Fibroblast of lung (primary cell): ENCODE results near the gene EPHB2. TPM values are rescaled to one million over a fixed set of nuclear protein-coding genes. Genes with fewer than 3 reads are reported as not detected.

Experiments
- DNase-seq, 2 donors: peaks; one replicate each; pipeline versions ENCODE4 v3.0.0 to v3.0.0-alpha.2; 2010; ENCODE audit warnings: low read depth in 2 of 2
- H2AFZ ChIP-seq: 2 replicates; pipeline ENCODE4 v1.5.1; 2012; ENCODE audit warnings: low read length, control low read depth, inconsistent platforms
- H3K27ac ChIP-seq: 2 replicates; pipeline ENCODE4 v1.5.1; 2011; ENCODE audit warnings: low read length, control low read depth; ENCODE audit not compliant: insufficient read depth
- H3K27me3 ChIP-seq: 2 replicates; pipeline ENCODE4 v1.5.1; 2011; ENCODE audit warnings: mild to moderate bottlenecking, low read length; ENCODE audit not compliant: control insufficient read depth, insufficient read depth
- H3K36me3 ChIP-seq: 2 replicates; pipeline ENCODE4 v1.5.1; 2011; ENCODE audit warnings: low read length; ENCODE audit not compliant: control insufficient read depth, insufficient read depth
- H3K4me1 ChIP-seq: 2 replicates; pipeline ENCODE4 v1.5.1; 2011; ENCODE audit warnings: low read length; ENCODE audit not compliant: control insufficient read depth, insufficient read depth; ENCODE audit errors: extremely low read depth
- H3K4me2 ChIP-seq: 2 replicates; pipeline ENCODE4 v1.5.1; 2011; ENCODE audit warnings: low read length, control low read depth; ENCODE audit not compliant: insufficient read depth; ENCODE audit errors: extremely low read depth
- H3K4me3 ChIP-seq, 4 experiments: fragments of 200-600 bp in 1 of 4; sonication (generic) in 1 of 4; replicated peaks in 1 of 4; 2 replicates each; pipeline ENCODE4 v1.5.1; 2011 to 2016; ENCODE audit warnings: low read length in 4 of 4, low read depth in 3 of 4, mild to moderate bottlenecking in 3 of 4, control low read depth in 2 of 4, inconsistent platforms in 1 of 4, mixed read lengths in 1 of 4; ENCODE audit not compliant: insufficient read depth in 1 of 4; ENCODE audit errors: control extremely low read depth in 1 of 4
- H3K79me2 ChIP-seq: 2 replicates; pipeline ENCODE4 v1.5.1; 2012; ENCODE audit warnings: mild to moderate bottlenecking, low read length, inconsistent platforms; ENCODE audit not compliant: control insufficient read depth, insufficient read depth
- H3K9ac ChIP-seq: 2 replicates; pipeline ENCODE4 v1.5.1; 2011; ENCODE audit warnings: mild to moderate bottlenecking, low read length, control low read depth; ENCODE audit not compliant: insufficient read depth
- H3K9me3 ChIP-seq: 2 replicates; pipeline ENCODE4 v1.5.1; 2012; ENCODE audit warnings: low read depth, low read length; ENCODE audit not compliant: control insufficient read depth, insufficient read depth
- H4K20me1 ChIP-seq: 2 replicates; pipeline ENCODE4 v1.5.1; 2011; ENCODE audit warnings: low read length; ENCODE audit not compliant: control insufficient read depth, insufficient read depth; ENCODE audit errors: extremely low read depth
- EZH2 ChIP-seq: IDR thresholded peaks from 2 replicates; pipeline ENCODE4 v1.5.1; 2012; ENCODE audit warnings: low read length, control low read depth, mild to moderate bottlenecking; ENCODE audit errors: missing control alignments
- polyA plus RNA-seq, 2 donors: library from polyadenylated mRNA; depleted of rRNA in 1 of 2; stranded (reverse) in 1 of 2; unstranded in 1 of 2; fragments of >200 nt; gene quantifications; 2 replicates each; pipeline ENCODE4 v1.2.1, GENCODE V29; 2011 to 2012; ENCODE audit warnings: missing spikeins in 1 of 2
- total RNA-seq: library from RNA; depleted of rRNA; stranded (reverse); fragments of >200 nt; gene quantifications from 2 replicates; pipeline ENCODE4 v1.2.1, GENCODE V29; 2014
- TF ChIP-seq, protein P1 (sequence below), 2 donors: IDR thresholded peaks in 1 of 2; conservative IDR thresholded peaks in 1 of 2; 1 replicate in 1 of 2; 2 replicates in 1 of 2; pipeline ENCODE4 v1.5.1; 2011 to 2012; ENCODE audit warnings: low read length in 2 of 2, control low read depth in 1 of 2, inconsistent platforms in 1 of 2, low read depth in 1 of 2, mild to moderate bottlenecking in 1 of 2

EPHB2 gene
- total and polyA plus RNA-seq, 2 donors (not counting 1 experiment from before 2014, with no cell fraction given), result 4.1 to 11.2 TPM

DNA sequence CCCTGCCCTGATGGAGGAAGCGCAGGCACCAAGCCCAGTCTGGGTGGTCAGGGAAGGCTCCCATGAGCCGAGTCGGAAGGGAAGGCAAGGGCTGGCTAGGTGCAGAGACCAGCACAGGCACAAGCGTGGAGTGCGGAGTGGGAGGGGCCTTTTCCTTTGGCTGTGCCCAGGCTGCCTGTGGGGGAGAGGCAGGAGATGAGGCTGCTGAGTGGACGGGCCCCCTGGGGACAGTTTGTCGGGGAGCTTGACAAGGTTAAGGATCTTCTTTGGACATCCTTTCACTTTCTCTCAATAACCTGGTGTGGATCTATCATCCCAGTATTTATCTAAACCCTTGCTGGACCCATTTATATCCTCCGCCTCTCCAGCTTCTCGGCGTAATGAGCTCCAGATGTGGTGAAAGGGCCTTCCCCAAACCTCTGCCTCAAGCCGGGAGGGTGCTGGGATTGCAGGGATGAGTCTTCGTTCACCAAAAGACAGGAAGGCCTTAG, 42.9 kb downstream of the EPHB2 start:
- Histone ChIP-seq H3K36me3 (no peaks in the 10 kb centered on the region), H3K4me3 (no peak overlapping the region), H4K20me1 (no peaks in the 10 kb centered on the region), H3K27ac (peak overlapping the region; percentile 30), H3K79me2 (no peaks in the 10 kb centered on the region), H3K9me3 (no peaks in the 10 kb centered on the region), H3K27me3 (no peaks in the 10 kb centered on the region), H3K4me2 (peak overlapping the region; percentile 25), H2AFZ (no peak overlapping the region), H3K4me1 (peaks cover 33% of the 10 kb centered on the region), H3K9ac (no peak overlapping the region)
- DNase-seq, result peak; percentile 64 to 67
- TF ChIP-seq, protein P1, sequence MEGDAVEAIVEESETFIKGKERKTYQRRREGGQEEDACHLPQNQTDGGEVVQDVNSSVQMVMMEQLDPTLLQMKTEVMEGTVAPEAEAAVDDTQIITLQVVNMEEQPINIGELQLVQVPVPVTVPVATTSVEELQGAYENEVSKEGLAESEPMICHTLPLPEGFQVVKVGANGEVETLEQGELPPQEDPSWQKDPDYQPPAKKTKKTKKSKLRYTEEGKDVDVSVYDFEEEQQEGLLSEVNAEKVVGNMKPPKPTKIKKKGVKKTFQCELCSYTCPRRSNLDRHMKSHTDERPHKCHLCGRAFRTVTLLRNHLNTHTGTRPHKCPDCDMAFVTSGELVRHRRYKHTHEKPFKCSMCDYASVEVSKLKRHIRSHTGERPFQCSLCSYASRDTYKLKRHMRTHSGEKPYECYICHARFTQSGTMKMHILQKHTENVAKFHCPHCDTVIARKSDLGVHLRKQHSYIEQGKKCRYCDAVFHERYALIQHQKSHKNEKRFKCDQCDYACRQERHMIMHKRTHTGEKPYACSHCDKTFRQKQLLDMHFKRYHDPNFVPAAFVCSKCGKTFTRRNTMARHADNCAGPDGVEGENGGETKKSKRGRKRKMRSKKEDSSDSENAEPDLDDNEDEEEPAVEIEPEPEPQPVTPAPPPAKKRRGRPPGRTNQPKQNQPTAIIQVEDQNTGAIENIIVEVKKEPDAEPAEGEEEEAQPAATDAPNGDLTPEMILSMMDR (conservative IDR thresholded peaks at IDR 0.05 in 1 of 2, IDR thresholded peaks at IDR 0.05 in 1 of 2; ENCODE audit: low read depth in 1 of 2, low read length in 2 of 2), result no peak
- TF ChIP-seq EZH2, result no peak

DNA sequence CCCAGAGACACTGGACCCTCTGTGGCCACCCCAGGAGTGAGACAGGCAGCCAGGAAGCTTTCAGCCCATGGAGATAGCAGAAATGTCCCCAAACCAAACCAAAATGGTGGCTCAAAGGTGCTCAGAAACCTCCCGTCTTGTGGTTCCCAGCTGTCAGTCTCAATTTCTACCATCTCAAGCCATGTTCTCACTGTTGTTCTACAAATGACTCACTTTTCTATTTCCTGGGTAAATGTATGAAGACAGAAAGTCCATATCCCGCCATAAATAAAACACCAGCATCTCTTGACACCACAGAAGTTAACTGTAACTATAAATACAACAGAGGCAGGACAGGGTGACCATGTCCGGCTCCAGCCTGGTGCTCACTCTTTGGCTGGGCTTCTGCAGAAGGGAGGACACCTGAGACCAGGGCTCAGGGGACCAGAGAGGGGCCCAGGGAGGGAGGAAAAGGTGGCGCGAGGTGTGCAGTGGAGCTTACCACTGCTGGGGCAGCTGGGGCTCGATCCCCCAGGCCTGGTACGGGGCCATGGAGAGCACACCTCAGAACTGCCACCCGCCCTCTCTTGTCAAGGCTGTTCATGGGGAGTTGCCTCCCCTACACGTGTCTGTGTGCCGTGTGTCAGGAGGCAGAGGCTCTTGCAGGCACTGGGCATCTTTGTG, 43.6 kb downstream of the EPHB2 start:
- no peak overlapping the region for H3K4me2 ChIP-seq
- peak in 1 of 2 donors; percentile 44 for DNase-seq
- H3K9me3 ChIP-seq, result no peaks in the 10 kb centered on the region
- no peak overlapping the region for H3K9ac ChIP-seq
- H3K4me1 ChIP-seq, result peaks cover 33% of the 10 kb centered on the region
- no peaks in the 10 kb centered on the region for H3K27me3 ChIP-seq
- no peak overlapping the region for H3K4me3 ChIP-seq
- TF ChIP-seq, protein P1 (conservative IDR thresholded peaks at IDR 0.05 in 1 of 2, IDR thresholded peaks at IDR 0.05 in 1 of 2; ENCODE audit: low read depth in 1 of 2, low read length in 2 of 2), result no peak
- TF ChIP-seq EZH2, result no peak
- no peaks in the 10 kb centered on the region for H4K20me1 ChIP-seq
- peak overlapping the region; percentile 30 for H3K27ac ChIP-seq
- H2AFZ ChIP-seq, result no peak overlapping the region
- no peaks in the 10 kb centered on the region for H3K36me3 ChIP-seq
- H3K79me2 ChIP-seq, result no peaks in the 10 kb centered on the region

DNA sequence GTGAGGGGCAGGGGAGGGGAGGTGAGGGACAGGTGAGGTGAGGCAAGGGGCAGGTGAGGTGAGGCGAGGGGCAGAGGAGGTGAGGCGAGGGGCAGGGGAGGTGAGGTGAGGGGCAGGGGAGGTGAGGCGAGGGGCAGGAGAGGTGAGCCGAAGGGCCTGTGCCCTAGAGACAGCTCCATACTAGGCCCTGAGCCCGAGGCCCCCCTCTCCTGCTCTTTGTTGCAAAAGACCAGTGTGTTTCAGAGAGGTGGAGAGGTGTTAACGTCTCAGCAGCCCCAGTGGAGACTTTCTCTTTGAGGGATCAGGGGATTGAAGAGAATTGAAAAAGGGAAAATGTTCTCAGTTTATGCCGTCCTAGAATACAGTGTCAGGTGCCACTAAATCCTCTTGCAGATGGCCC, 44.2 kb downstream of the EPHB2 start:
- H3K4me3 ChIP-seq, result no peak overlapping the region
- no peaks in the 10 kb centered on the region for H3K79me2 ChIP-seq
- TF ChIP-seq, protein P1 (conservative IDR thresholded peaks at IDR 0.05 in 1 of 2, IDR thresholded peaks at IDR 0.05 in 1 of 2; ENCODE audit: low read depth in 1 of 2, low read length in 2 of 2), result no peak
- TF ChIP-seq EZH2, result no peak
- no peak for DNase-seq
- no peaks in the 10 kb centered on the region for H3K27me3 ChIP-seq
- no peak overlapping the region for H2AFZ ChIP-seq
- no peaks in the 10 kb centered on the region for H3K9me3 ChIP-seq
- no peaks in the 10 kb centered on the region for H4K20me1 ChIP-seq
- no peaks in the 10 kb centered on the region for H3K36me3 ChIP-seq
- no peak overlapping the region for H3K27ac ChIP-seq
- H3K9ac ChIP-seq, result no peak overlapping the region
- peaks cover 27% of the 10 kb centered on the region for H3K4me1 ChIP-seq
- no peak overlapping the region for H3K4me2 ChIP-seq
